Measurements from ENCODE around the gene C18orf32. TPM values are rescaled to one million over a fixed set of nuclear protein-coding genes. Genes with fewer than 3 reads are reported as not detected.

Gene C18orf32
- total RNA-seq, 1 experiment from 2014 or later, result 14.0 TPM

GRCh38 chr18:49443837-49444236 is 43.2 kb downstream of the C18orf32 start:
- Histone ChIP-seq H3K36me3 (ENCODE audit: control insufficient read depth, insufficient read depth, low read length) (no peaks in the 10 kb centered on the region), H3K27me3 (replicated peaks; ENCODE audit: control insufficient read depth, insufficient read depth, low read length) (no peaks in the 10 kb centered on the region), H3K4me3 (ENCODE audit: low read depth, low read length) (no peak overlapping the region), H3K9me3 (no peaks in the 10 kb centered on the region), H3K4me1 (no peaks in the 10 kb centered on the region)
- no peak overlapping the region for H3K27ac Mint-ChIP-seq (ENCODE audit: unreplicated experiment)
- H3K4me3 Mint-ChIP-seq (ENCODE audit: unreplicated experiment), result no peak overlapping the region
- ChIA-PET CTCF (no interaction called here), POLR2A (no interaction called here)
- BruUV-seq (replicated peaks), result no TSS peak
- no peaks in the 10 kb centered on the region for H3K9me3 Mint-ChIP-seq (ENCODE audit: unreplicated experiment)
- no peaks in the 10 kb centered on the region for H3K4me1 Mint-ChIP-seq (ENCODE audit: low read depth, unreplicated experiment)
- no peaks in the 10 kb centered on the region for H3K27me3 Mint-ChIP-seq (ENCODE audit: insufficient read depth, unreplicated experiment)
- intact Hi-C loops (cut with micrococcal nuclease; ENCODE audit: unreplicated experiment), result no loop called here
- no peak for TF ChIP-seq CTCF (IDR thresholded peaks at IDR 0.05; ENCODE audit: insufficient read depth in 1 of 2, low read depth in 1 of 2, low read length in 1 of 2, severe bottlenecking in 1 of 2, unreplicated experiment in 1 of 2)
- H3K36me3 Mint-ChIP-seq (ENCODE audit: insufficient read depth, unreplicated experiment), result no peaks in the 10 kb centered on the region
- no peak for DNase-seq

- Histone ChIP-seq H3K4me3 (ENCODE audit: low read depth, low read length) (no peak overlapping the region), H3K27me3 (replicated peaks; ENCODE audit: control insufficient read depth, insufficient read depth, low read length) (no peaks in the 10 kb centered on the region), H3K36me3 (ENCODE audit: control insufficient read depth, insufficient read depth, low read length) (no peaks in the 10 kb centered on the region), H3K9me3 (no peaks in the 10 kb centered on the region), H3K4me1 (no peaks in the 10 kb centered on the region)
- BruUV-seq (replicated peaks), result no TSS peak
- DNase-seq, result no peak
- H3K9me3 Mint-ChIP-seq (ENCODE audit: unreplicated experiment), result no peaks in the 10 kb centered on the region
- no peak overlapping the region for H3K27ac Mint-ChIP-seq (ENCODE audit: unreplicated experiment)
- H3K4me1 Mint-ChIP-seq (ENCODE audit: low read depth, unreplicated experiment), result no peaks in the 10 kb centered on the region
- no peaks in the 10 kb centered on the region for H3K27me3 Mint-ChIP-seq (ENCODE audit: insufficient read depth, unreplicated experiment)
- ChIA-PET POLR2A (no interaction called here), CTCF (no interaction called here)
- no peaks in the 10 kb centered on the region for H3K36me3 Mint-ChIP-seq (ENCODE audit: insufficient read depth, unreplicated experiment)
- H3K4me3 Mint-ChIP-seq (ENCODE audit: unreplicated experiment), result no peak overlapping the region
- no peak for TF ChIP-seq CTCF (IDR thresholded peaks at IDR 0.05; ENCODE audit: insufficient read depth in 1 of 2, low read depth in 1 of 2, low read length in 1 of 2, severe bottlenecking in 1 of 2, unreplicated experiment in 1 of 2)
- intact Hi-C loops (cut with micrococcal nuclease; ENCODE audit: unreplicated experiment), result no loop called here
Observed at GRCh38 chr18:49441338-49441938, 45.6 kb downstream of the C18orf32 start.

GRCh38 chr18:49435170-49435569 is 51.9 kb downstream of the C18orf32 start:
- POLR2A ChIA-PET, result no interaction called here
- intact Hi-C loops (cut with micrococcal nuclease; ENCODE audit: unreplicated experiment), result no loop called here
- H3K36me3 ChIP-seq (ENCODE audit: control insufficient read depth, insufficient read depth, low read length), result no peaks in the 10 kb centered on the region
- BruUV-seq (replicated peaks), result no TSS peak
- Mint-ChIP-seq H3K4me3 (ENCODE audit: unreplicated experiment) (no peak overlapping the region), H3K36me3 (ENCODE audit: insufficient read depth, unreplicated experiment) (no peaks in the 10 kb centered on the region), H3K27ac (ENCODE audit: unreplicated experiment) (no peak overlapping the region), H3K9me3 (ENCODE audit: unreplicated experiment) (no peaks in the 10 kb centered on the region), H3K27me3 (ENCODE audit: insufficient read depth, unreplicated experiment) (no peaks in the 10 kb centered on the region), H3K4me1 (ENCODE audit: low read depth, unreplicated experiment) (no peaks in the 10 kb centered on the region)
- no peak overlapping the region for H3K4me3 ChIP-seq (ENCODE audit: low read depth, low read length)
- no peak for DNase-seq
- TF ChIP-seq CTCF (IDR thresholded peaks at IDR 0.05; ENCODE audit: insufficient read depth in 1 of 2, low read depth in 1 of 2, low read length in 1 of 2, severe bottlenecking in 1 of 2, unreplicated experiment in 1 of 2), result no peak
- CTCF ChIA-PET, result no interaction called here
- no peaks in the 10 kb centered on the region for H3K9me3 ChIP-seq
- no peaks in the 10 kb centered on the region for H3K4me1 ChIP-seq
- no peaks in the 10 kb centered on the region for H3K27me3 ChIP-seq (replicated peaks; ENCODE audit: control insufficient read depth, insufficient read depth, low read length)

Measured in Caco-2 (cell line).